Coronary artery (tissue), 2 donors: ENCODE measurements around the gene TAGLN2.

Experiments used
- DNase-seq: peaks from one replicate; pipeline ENCODE4 v3.0.0-alpha.2; 2017; ENCODE audit warnings: low spot score
- H3K27ac ChIP-seq, 2 donors: fragments of 200-600 bp; sonication (generic); one replicate each; pipeline ENCODE4 v1.5.1; 2016 to 2019
- H3K4me3 ChIP-seq: fragments of 200-600 bp; sonication (generic); 2 replicates; pipeline ENCODE4 v1.5.1; 2016; ENCODE audit warnings: mild to moderate bottlenecking, moderate library complexity
- CTCF ChIP-seq: fragments of 200-600 bp; sonication (generic); IDR thresholded peaks from one replicate; pipeline ENCODE4 v1.5.1; 2019; ENCODE audit warnings: antibody characterized with exemption

Gene TAGLN2

GRCh38 chr1:159957824-159958268 lies 32.5 kb upstream of the TAGLN2 start:
- Histone ChIP-seq H3K27ac (no peak overlapping the region), H3K4me3 (no peak overlapping the region)
- DNase-seq, result peak; percentile 31
- no peak for TF ChIP-seq CTCF

GRCh38 chr1:159955456-159955855 lies 30.1 kb upstream of the TAGLN2 start:
- no peak overlapping the region for H3K4me3 ChIP-seq
- DNase-seq, result no peak
- TF ChIP-seq CTCF, result no peak
- no peak overlapping the region for H3K27ac ChIP-seq

GRCh38 chr1:159953536-159954515 lies 28.5 kb upstream of the TAGLN2 start, which contains the start of gene SLAMF9:
TSS of gene SLAMF9 (minus strand) at chr1:159954237. CDS start at chr1:159954137, 100 bp downstream.
- Histone ChIP-seq H3K4me3 (no peak within 1 kb of the TSS), H3K27ac (no peak within 1 kb of the TSS)
- DNase-seq, result peak; percentile 68
- TF ChIP-seq CTCF, result no peak

- no peak for TF ChIP-seq CTCF
- H3K27ac ChIP-seq, result no peak overlapping the region
- no peak for DNase-seq
Observed at GRCh38 chr1:159952932-159953331, 27.6 kb upstream of the TAGLN2 start.

GRCh38 chr1:159951551-159951950 lies 26.2 kb upstream of the TAGLN2 start:
- no peak overlapping the region for H3K4me3 ChIP-seq
- H3K27ac ChIP-seq, result no peak overlapping the region
- peak; percentile 59 for DNase-seq
- no peak for TF ChIP-seq CTCF

More at GRCh38 chr1:159952932-159953331, 27.6 kb upstream of the TAGLN2 start:
- H3K4me3 ChIP-seq, result no peak overlapping the region

GRCh38 chr1:159951016-159951415 lies 25.7 kb upstream of the TAGLN2 start:
- no peak overlapping the region for H3K4me3 ChIP-seq

More at GRCh38 chr1:159951016-159951415, 25.7 kb upstream of the TAGLN2 start:
- no peak overlapping the region for H3K27ac ChIP-seq
- TF ChIP-seq CTCF, result no peak
- DNase-seq, result no peak
